Gastrocnemius medialis (tissue), 4 donors: Measurements from ENCODE around the gene ADCY2. TPM values are rescaled to one million over a fixed set of nuclear protein-coding genes. Genes with fewer than 3 reads are reported as not detected.

Source experiments
- ATAC-seq, 2 donors: fragments of 150-250 bp; one replicate each; pipeline ENCODE4 v1.9.1; 2016
- DNase-seq, 2 donors: peaks; one replicate each; pipeline ENCODE4 v3.0.0-alpha.2; 2019
- H3K27ac ChIP-seq, 4 donors: fragments of 200-600 bp; sonication (generic); 1 replicate in 1 of 4; 2 replicates in 3 of 4; pipeline ENCODE4 v1.5.1; 2016 to 2018; ENCODE audit warnings: mild to moderate bottlenecking in 2 of 4, moderate library complexity in 1 of 4
- H3K27me3 ChIP-seq, 3 donors: fragments of 200-600 bp; sonication (generic) in 2 of 3; 1 replicate in 1 of 3; 2 replicates in 2 of 3; pipeline versions ENCODE4 v1.5.1 to v1.6.0; 2016 to 2019; ENCODE audit warnings: mild to moderate bottlenecking in 1 of 3, moderate library complexity in 1 of 3
- H3K36me3 ChIP-seq, 2 donors: fragments of 200-600 bp; sonication (generic) in 1 of 2; one replicate each; pipeline ENCODE4 v1.5.1; 2017 to 2018
- H3K4me1 ChIP-seq, 2 donors: fragments of 200-600 bp; sonication (generic) in 1 of 2; one replicate each; pipeline ENCODE4 v1.5.1; 2016 to 2017; ENCODE audit warnings: mild to moderate bottlenecking in 2 of 2
- H3K4me3 ChIP-seq, 4 donors: fragments of 200-600 bp; sonication (generic) in 3 of 4; 1 replicate in 1 of 4; 2 replicates in 3 of 4; pipeline ENCODE4 v1.5.1; 2016 to 2019; ENCODE audit warnings: mild to moderate bottlenecking in 2 of 4
- H3K9me3 ChIP-seq, 3 donors: fragments of 200-600 bp; sonication (generic) in 2 of 3; 1 replicate in 1 of 3; 2 replicates in 2 of 3; pipeline ENCODE4 v1.5.1; 2016 to 2019
- CTCF ChIP-seq, 5 experiments: fragments of 450-650 bp in 3 of 5; fragments of 200-600 bp in 2 of 5; sonication (generic) in 2 of 5; IDR thresholded peaks in 4 of 5; conservative IDR thresholded peaks in 1 of 5; 1 replicate in 4 of 5; 2 replicates in 1 of 5; pipeline ENCODE4 v1.5.1; 2016 to 2019; ENCODE audit warnings: antibody characterized with exemption in 5 of 5, mild to moderate bottlenecking in 3 of 5, moderate library complexity in 3 of 5
- POLR2A ChIP-seq, 2 donors: fragments of 450-650 bp; IDR thresholded peaks; one replicate each; pipeline ENCODE4 v1.6.1; 2017; ENCODE audit warnings: antibody characterized with exemption in 2 of 2, mild to moderate bottlenecking in 2 of 2, moderate library complexity in 2 of 2
- in situ Hi-C, 4 donors: fragments of 200-750 bp; cut with MboI; loops; one replicate each; pipeline versions ENCODE4 v1.15.0 to v1.8.0; 2017; ENCODE audit warnings: low sequenced_read_pairs in 4 of 4
- intact Hi-C: fragments of 100-400 bp; cut with DNase I; formaldehyde crosslinking; loops from one replicate; pipeline ENCODE4 v1.15.1; 2023; ENCODE audit warnings: low total_unique reads
- total RNA-seq, 4 donors: library from RNA; depleted of rRNA; stranded (reverse); fragments of >200 nt; gene quantifications; one replicate each; pipeline versions ENCODE4 v1.1.0 to v1.2.3, GENCODE V29; 2016

ADCY2 gene
- total RNA-seq, 4 donors from 2014 or later: 24.3 to 50.1 (median 36.5) TPM

- Histone ChIP-seq H3K4me1 (peaks cover 4 to 12% of the 10 kb centered on the region in 2 donors), H3K27ac (no peak overlapping the region), H3K4me3 (no peak overlapping the region), H3K36me3 (no peaks in the 10 kb centered on the region), H3K9me3 (no peaks in the 10 kb centered on the region), H3K27me3 (no peaks in the 10 kb centered on the region)
- TF ChIP-seq CTCF (IDR thresholded peaks at IDR 0.05 in 4 of 5, conservative IDR thresholded peaks at IDR 0.05 in 1 of 5) (no peak), POLR2A (IDR thresholded peaks at IDR 0.05) (no peak)
- no peak for ATAC-seq
- intact Hi-C loops: no loop called here
- in situ Hi-C loops: no loop called here
- no peak for DNase-seq
These were observed 143.6 kb downstream of the ADCY2 start for GRCh38 chr5:7539571-7539970.

- no peak for ATAC-seq
- TF ChIP-seq CTCF (IDR thresholded peaks at IDR 0.05 in 4 of 5, conservative IDR thresholded peaks at IDR 0.05 in 1 of 5) (no peak), POLR2A (IDR thresholded peaks at IDR 0.05) (no peak)
These were observed 145.0 kb downstream of the ADCY2 start for GRCh38 chr5:7540736-7541485.

GRCh38 chr5:7541898-7542297, 146.0 kb downstream of the ADCY2 start:
- H3K27ac ChIP-seq: no peak overlapping the region
- H3K9me3 ChIP-seq: no peaks in the 10 kb centered on the region
- no peaks in the 10 kb centered on the region for H3K36me3 ChIP-seq
- in situ Hi-C loops: no loop called here
- DNase-seq (no peak), ATAC-seq (no peak)
- peaks cover 4 to 12% of the 10 kb centered on the region in 2 donors for H3K4me1 ChIP-seq
- H3K27me3 ChIP-seq: no peaks in the 10 kb centered on the region
- TF ChIP-seq POLR2A (IDR thresholded peaks at IDR 0.05) (no peak), CTCF (IDR thresholded peaks at IDR 0.05 in 4 of 5, conservative IDR thresholded peaks at IDR 0.05 in 1 of 5) (no peak)
- intact Hi-C loops: no loop called here
- H3K4me3 ChIP-seq: no peak overlapping the region

More at GRCh38 chr5:7540736-7541485, 145.0 kb downstream of the ADCY2 start:
- H3K9me3 ChIP-seq: no peaks in the 10 kb centered on the region
- no peak for DNase-seq
- intact Hi-C loops: loop anchor here (1.0 kb wide), 1 partner anchor 34 kb away; no protein-coding TSS in a partner anchor
- no peaks in the 10 kb centered on the region for H3K36me3 ChIP-seq
- H3K27ac ChIP-seq: no peak overlapping the region
- no peak overlapping the region for H3K4me3 ChIP-seq
- peaks cover 4 to 12% of the 10 kb centered on the region in 2 donors for H3K4me1 ChIP-seq
- H3K27me3 ChIP-seq: no peaks in the 10 kb centered on the region
- in situ Hi-C loops: no loop called here

GRCh38 chr5:7546555-7546954, 150.6 kb downstream of the ADCY2 start:
- DNase-seq (no peak), ATAC-seq (no peak)
- Histone ChIP-seq H3K4me1 (peaks cover under 1 to 2% of the 10 kb centered on the region in 2 donors), H3K27ac (no peak overlapping the region), H3K36me3 (no peaks in the 10 kb centered on the region), H3K9me3 (no peaks in the 10 kb centered on the region), H3K4me3 (no peak overlapping the region), H3K27me3 (no peaks in the 10 kb centered on the region)
- in situ Hi-C loops (no loop called here), intact Hi-C loops (no loop called here)
- TF ChIP-seq POLR2A (IDR thresholded peaks at IDR 0.05) (no peak), CTCF (IDR thresholded peaks at IDR 0.05 in 4 of 5, conservative IDR thresholded peaks at IDR 0.05 in 1 of 5) (no peak)
